Skeletal muscle tissue (tissue), 4 donors: Measurements from ENCODE around the gene TIAM2. TPM values are rescaled to one million over a fixed set of nuclear protein-coding genes. Genes with fewer than 3 reads are reported as not detected.

Source experiments
- H3K27ac ChIP-seq: one replicate; pipeline ENCODE4 v1.7.0; 2013; ENCODE audit warnings: mild to moderate bottlenecking, low read depth, low read length, inconsistent platforms
- H3K27me3 ChIP-seq, 3 donors: one replicate each; pipeline ENCODE4 v1.7.0; 2013; ENCODE audit warnings: low read length in 3 of 3; ENCODE audit not compliant: control insufficient read depth in 3 of 3, insufficient read depth in 3 of 3
- H3K36me3 ChIP-seq, 3 donors: one replicate each; pipeline ENCODE4 v1.7.0; 2013; ENCODE audit warnings: low read length in 3 of 3; ENCODE audit not compliant: control insufficient read depth in 3 of 3, insufficient read depth in 3 of 3
- H3K4me1 ChIP-seq, 3 donors: one replicate each; pipeline ENCODE4 v1.7.0; 2013; ENCODE audit warnings: low read length in 3 of 3, mild to moderate bottlenecking in 3 of 3; ENCODE audit not compliant: control insufficient read depth in 3 of 3, insufficient read depth in 3 of 3
- H3K4me3 ChIP-seq, 3 donors: one replicate each; pipeline ENCODE4 v1.7.0; 2013; ENCODE audit warnings: low read length in 3 of 3
- H3K9ac ChIP-seq, 3 donors: one replicate each; pipeline ENCODE4 v1.7.0; 2013; ENCODE audit warnings: low read length in 3 of 3, mild to moderate bottlenecking in 3 of 3, moderate library complexity in 2 of 3, low read depth in 1 of 3
- H3K9me3 ChIP-seq, 3 donors: one replicate each; pipeline ENCODE4 v1.7.0; 2013; ENCODE audit warnings: low read length in 3 of 3; ENCODE audit not compliant: control insufficient read depth in 3 of 3
- total RNA-seq: library from RNA; depleted of rRNA; stranded (reverse); fragments of >200 nt; gene quantifications from one replicate; pipeline ENCODE4 v1.2.3, GENCODE V29; 2014
- donor health status: Osteomylitis.

TIAM2 gene
- total RNA-seq, 1 donor from 2014 or later: 22.4 TPM

- no peak overlapping the region for H3K9ac ChIP-seq
- H3K9me3 ChIP-seq: no peaks in the 10 kb centered on the region
- no peak overlapping the region for H3K27ac ChIP-seq
- no peaks in the 10 kb centered on the region for H3K27me3 ChIP-seq
- peaks cover 4 to 7% (median 5%) of the 10 kb centered on the region in 3 donors for H3K4me1 ChIP-seq
- no peak overlapping the region for H3K4me3 ChIP-seq
- H3K36me3 ChIP-seq: no peaks in the 10 kb centered on the region
These were observed 26.6 kb downstream of the TIAM2 start for GRCh38 chr6:155021680-155022079.

GRCh38 chr6:155022721-155023120, 27.6 kb downstream of the TIAM2 start:
- H3K36me3 ChIP-seq: no peaks in the 10 kb centered on the region
- no peaks in the 10 kb centered on the region for H3K27me3 ChIP-seq
- no peak overlapping the region for H3K4me3 ChIP-seq
- no peak overlapping the region for H3K27ac ChIP-seq
- peaks cover 4 to 8% (median 5%) of the 10 kb centered on the region in 3 donors for H3K4me1 ChIP-seq
- H3K9ac ChIP-seq: no peak overlapping the region
- no peaks in the 10 kb centered on the region for H3K9me3 ChIP-seq

- Histone ChIP-seq H3K27ac (no peak overlapping the region), H3K9ac (no peak overlapping the region), H3K36me3 (no peaks in the 10 kb centered on the region), H3K27me3 (no peaks in the 10 kb centered on the region), H3K4me3 (no peak overlapping the region), H3K9me3 (no peaks in the 10 kb centered on the region), H3K4me1 (peaks cover 4 to 8% (median 5%) of the 10 kb centered on the region in 3 donors)
These were observed 28.6 kb downstream of the TIAM2 start for GRCh38 chr6:155023717-155024116.

GRCh38 chr6:155024391-155025027, 29.4 kb downstream of the TIAM2 start:
- peaks cover 4 to 8% (median 5%) of the 10 kb centered on the region in 3 donors for H3K4me1 ChIP-seq
- H3K9ac ChIP-seq: no peak overlapping the region
- H3K9me3 ChIP-seq: no peaks in the 10 kb centered on the region
- H3K36me3 ChIP-seq: no peaks in the 10 kb centered on the region
- no peak overlapping the region for H3K4me3 ChIP-seq
- no peaks in the 10 kb centered on the region for H3K27me3 ChIP-seq
- no peak overlapping the region for H3K27ac ChIP-seq

GRCh38 chr6:155026022-155026705, 31.0 kb downstream of the TIAM2 start:
- no peaks in the 10 kb centered on the region for H3K9me3 ChIP-seq
- peaks cover 4 to 8% (median 5%) of the 10 kb centered on the region in 3 donors for H3K4me1 ChIP-seq
- no peak overlapping the region for H3K27ac ChIP-seq
- H3K36me3 ChIP-seq: no peaks in the 10 kb centered on the region
- H3K9ac ChIP-seq: no peak overlapping the region
- no peak overlapping the region for H3K4me3 ChIP-seq
- H3K27me3 ChIP-seq: no peaks in the 10 kb centered on the region

DNA sequence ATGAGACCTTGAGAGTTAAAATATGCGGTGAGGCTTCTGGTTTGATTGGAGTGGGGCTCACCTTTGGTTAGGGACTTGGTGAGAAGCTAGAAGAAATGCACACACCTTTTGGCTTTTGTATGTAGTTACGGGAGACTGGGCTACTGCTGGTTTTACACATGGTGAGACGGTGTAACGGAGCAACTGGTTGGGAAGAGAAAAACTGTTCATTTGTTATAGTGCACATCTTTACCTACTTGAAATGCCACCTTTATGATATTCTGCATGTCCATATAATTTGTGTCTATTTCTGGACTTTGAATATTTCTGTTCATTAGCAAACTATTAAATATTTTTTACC, 31.6 kb downstream of the TIAM2 start:
- no peak overlapping the region for H3K27ac ChIP-seq
- no peaks in the 10 kb centered on the region for H3K27me3 ChIP-seq
- H3K9ac ChIP-seq: no peak overlapping the region
- H3K36me3 ChIP-seq: no peaks in the 10 kb centered on the region
- peaks cover 4 to 8% (median 5%) of the 10 kb centered on the region in 3 donors for H3K4me1 ChIP-seq
- H3K9me3 ChIP-seq: no peaks in the 10 kb centered on the region
- no peak overlapping the region for H3K4me3 ChIP-seq

DNA sequence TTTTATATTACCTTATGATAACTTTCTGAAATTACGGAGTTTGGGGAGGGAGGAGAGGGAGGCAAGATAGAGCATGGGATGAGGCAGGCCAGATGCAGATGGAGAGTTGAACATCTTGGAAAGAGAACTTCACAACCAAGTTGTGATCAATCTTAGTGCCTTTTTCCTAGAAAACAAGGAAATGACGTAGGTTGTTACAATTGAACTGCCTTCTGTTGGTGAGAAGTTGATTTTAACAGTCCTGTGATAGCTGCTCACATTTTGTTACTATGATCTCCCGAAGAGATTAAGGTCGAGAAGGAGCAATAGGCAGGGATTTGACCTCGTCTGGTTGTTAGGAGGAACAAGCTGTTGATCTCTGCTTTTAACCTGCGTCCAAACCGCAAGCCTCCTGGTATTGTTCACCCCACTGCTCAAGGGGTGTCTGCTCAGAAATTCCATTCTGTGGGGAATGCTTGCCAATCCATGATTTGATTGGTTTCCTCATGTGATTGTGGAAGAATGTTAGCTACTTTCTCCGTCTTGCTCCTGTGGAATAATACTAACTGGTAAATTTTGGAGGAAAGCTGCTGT, 35.1 kb downstream of the TIAM2 start:
- Histone ChIP-seq H3K9ac (no peak overlapping the region), H3K9me3 (no peaks in the 10 kb centered on the region), H3K27ac (no peak overlapping the region), H3K27me3 (no peaks in the 10 kb centered on the region), H3K4me3 (no peak overlapping the region), H3K36me3 (no peaks in the 10 kb centered on the region), H3K4me1 (peaks cover 0 to 8% (median 5%) of the 10 kb centered on the region in 3 donors)

- H3K9ac ChIP-seq: no peak overlapping the region
- H3K9me3 ChIP-seq: no peaks in the 10 kb centered on the region
- H3K27ac ChIP-seq: no peak overlapping the region
- no peaks in the 10 kb centered on the region for H3K27me3 ChIP-seq
- H3K4me1 ChIP-seq: peaks cover 0 to 7% (median 5%) of the 10 kb centered on the region in 3 donors
- H3K36me3 ChIP-seq: no peaks in the 10 kb centered on the region
- no peak overlapping the region for H3K4me3 ChIP-seq
These were observed 36.0 kb downstream of the TIAM2 start for GRCh38 chr6:155031091-155031490.

DNA sequence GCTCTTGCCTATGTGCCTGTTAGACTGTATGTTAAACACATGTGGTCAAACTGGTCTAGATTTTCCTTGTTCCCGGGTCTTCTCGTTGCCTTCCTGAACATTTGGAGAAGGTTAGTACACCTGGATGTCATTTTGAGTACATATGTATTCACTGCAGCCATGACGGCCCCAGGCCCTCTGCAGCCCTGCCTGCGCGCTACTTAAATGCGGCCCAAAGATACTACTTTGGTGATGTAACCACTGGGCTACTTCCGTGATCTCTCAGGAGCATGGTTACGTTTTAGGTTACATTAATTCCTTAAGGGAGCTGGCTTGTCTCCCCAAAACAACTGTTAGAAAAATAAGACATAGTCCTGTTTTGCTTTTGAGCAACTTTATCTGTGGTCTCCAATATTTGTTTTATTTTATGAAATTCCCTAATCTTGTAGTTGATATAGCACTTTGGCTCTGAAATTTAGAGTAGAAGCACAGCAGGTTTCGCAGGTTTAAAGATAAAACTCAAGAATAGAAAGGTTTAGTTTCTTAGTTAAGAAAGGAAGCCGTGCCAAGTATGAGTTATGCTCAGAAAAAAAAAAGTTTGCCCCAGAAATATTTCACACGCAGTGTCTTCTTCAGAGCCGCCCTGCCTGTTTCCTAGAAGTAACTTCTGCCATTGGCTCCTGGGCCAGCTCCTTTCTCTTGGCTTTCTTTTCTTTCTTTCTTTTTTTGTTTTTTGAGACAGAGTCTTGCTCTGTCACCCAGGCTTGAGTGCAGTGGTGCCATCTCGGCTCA, 38.1 kb downstream of the TIAM2 start:
- Histone ChIP-seq H3K9me3 (no peaks in the 10 kb centered on the region), H3K36me3 (no peaks in the 10 kb centered on the region), H3K27me3 (no peaks in the 10 kb centered on the region), H3K27ac (no peak overlapping the region), H3K9ac (no peak overlapping the region), H3K4me3 (no peak overlapping the region), H3K4me1 (no peaks in the 10 kb centered on the region)

- H3K4me1 ChIP-seq: peaks cover 0 to under 1% (median 0%) of the 10 kb centered on the region in 3 donors
- no peak overlapping the region for H3K27ac ChIP-seq
- H3K27me3 ChIP-seq: no peaks in the 10 kb centered on the region
- no peaks in the 10 kb centered on the region for H3K36me3 ChIP-seq
- H3K9ac ChIP-seq: no peak overlapping the region
- H3K4me3 ChIP-seq: no peak overlapping the region
- no peaks in the 10 kb centered on the region for H3K9me3 ChIP-seq
These were observed 41.8 kb downstream of the TIAM2 start for GRCh38 chr6:155036907-155037306.
